ENCODE results near the gene CIT. TPM values are rescaled to one million over a fixed set of nuclear protein-coding genes. Genes with fewer than 3 reads are reported as not detected.

The CIT gene
- total and polyA plus RNA-seq, 10 of the 15 experiments (the other 5 are each of a cell fraction or from before 2014, with no cell fraction given), result 1.0 to 38.2 (median 14.9) TPM

DNA sequence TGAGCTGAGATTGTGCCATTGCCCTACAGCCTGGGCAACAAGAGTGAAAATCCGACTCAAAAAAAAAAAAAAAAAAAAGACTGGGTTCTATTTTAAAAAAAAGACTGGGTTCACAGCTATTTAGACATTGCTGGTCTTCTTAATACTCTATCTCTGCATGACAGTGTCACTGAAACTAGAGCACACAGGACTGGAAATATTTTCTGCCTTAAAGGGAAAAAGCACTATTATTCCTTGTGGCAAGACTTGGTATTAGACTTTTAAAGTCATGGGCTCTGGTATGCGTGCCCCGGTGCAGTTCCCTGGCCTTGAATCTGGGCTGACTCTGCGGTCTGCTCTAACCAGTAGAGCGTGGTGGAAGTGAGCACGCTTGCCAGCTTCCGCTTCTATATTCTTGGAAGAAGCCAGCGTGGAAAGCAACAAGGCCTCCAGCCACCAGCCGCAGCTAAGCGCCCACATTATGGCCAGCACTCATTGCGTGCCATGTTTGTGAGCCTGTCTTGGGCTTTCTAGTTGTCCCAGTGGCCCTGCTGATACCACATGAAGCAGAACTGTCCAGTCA lies 177.8 kb downstream of the CIT start:
- Histone ChIP-seq H3K4me2 (ENCODE audit: control insufficient read depth, insufficient read depth) (no peak overlapping the region), H3K36me3 (ENCODE audit: control insufficient read depth in 2 of 2, insufficient read depth in 2 of 2, low read length in 1 of 2) (peaks cover 6 to 11% of the 10 kb centered on the region in 2 experiments), H3K27ac (ENCODE audit: control insufficient read depth, insufficient read depth) (no peak overlapping the region), H3K4me1 (ENCODE audit: control insufficient read depth, insufficient read depth, low read length) (no peaks in the 10 kb centered on the region), H3K79me2 (ENCODE audit: control insufficient read depth, insufficient read depth, low read length) (no peaks in the 10 kb centered on the region), H2AFZ (ENCODE audit: control insufficient read depth, low read depth, low read length) (no peak overlapping the region), H3K27me3 (replicated peaks in 1 of 2; ENCODE audit: control insufficient read depth in 2 of 2, insufficient read depth in 2 of 2, low read length in 1 of 2) (no peaks in the 10 kb centered on the region), H4K20me1 (ENCODE audit: control insufficient read depth, insufficient read depth) (no peaks in the 10 kb centered on the region), H3K9me3 (replicated peaks; ENCODE audit: control insufficient read depth, insufficient read depth, low read length) (no peaks in the 10 kb centered on the region), H3K9ac (ENCODE audit: control insufficient read depth, insufficient read depth, low read length) (no peak overlapping the region), H3K4me3 (no peak overlapping the region)
- no TSS peak for BruUV-seq (replicated peaks)
- FAIRE-seq, result no peak
- ATAC-seq, result no peak
- intact Hi-C loops (cut with micrococcal nuclease; ENCODE audit: unreplicated experiment), result loop anchor here (10.0 kb wide), 1 partner anchor 206 kb away; no protein-coding TSS in a partner anchor
- DNase-seq (ENCODE audit: low read depth, low spot score), result no peak
- ChIA-PET SMC1A (ENCODE audit: uncharacterized antibody, unreplicated experiment) (interaction anchor here (0.8 to 1.4 kb wide), 2 partner anchors 10 to 17 kb away, joined by 3 read pairs; no protein-coding TSS in a partner anchor), RAD21 (ENCODE audit: unreplicated experiment) (no interaction called here), CTCF (interaction anchor here (0.6 kb wide), 1 partner anchor 12 kb away, joined by 4 read pairs; no protein-coding TSS in a partner anchor), POLR2A (no interaction called here)
- in situ Hi-C loops (cut with MboI), result no loop called here
- over 99% methylated on average over 10 of the region's 11 CpGs for WGBS (ENCODE audit: insufficient coverage, insufficient replicate concordance, low lambda C conversion rate, missing lambda C conversion rate)
- no peak for TF ChIP-seq TARDBP (IDR thresholded peaks at IDR 0.05; ENCODE audit: borderline replicate concordance)
- TF ChIP-seq RAD21 (IDR thresholded peaks at IDR 0.05; ENCODE audit: insufficient read depth, low read depth, low read length), result no peak
- TF ChIP-seq DPF2 (IDR thresholded peaks at IDR 0.05), result no peak
- TF ChIP-seq, protein P1, sequence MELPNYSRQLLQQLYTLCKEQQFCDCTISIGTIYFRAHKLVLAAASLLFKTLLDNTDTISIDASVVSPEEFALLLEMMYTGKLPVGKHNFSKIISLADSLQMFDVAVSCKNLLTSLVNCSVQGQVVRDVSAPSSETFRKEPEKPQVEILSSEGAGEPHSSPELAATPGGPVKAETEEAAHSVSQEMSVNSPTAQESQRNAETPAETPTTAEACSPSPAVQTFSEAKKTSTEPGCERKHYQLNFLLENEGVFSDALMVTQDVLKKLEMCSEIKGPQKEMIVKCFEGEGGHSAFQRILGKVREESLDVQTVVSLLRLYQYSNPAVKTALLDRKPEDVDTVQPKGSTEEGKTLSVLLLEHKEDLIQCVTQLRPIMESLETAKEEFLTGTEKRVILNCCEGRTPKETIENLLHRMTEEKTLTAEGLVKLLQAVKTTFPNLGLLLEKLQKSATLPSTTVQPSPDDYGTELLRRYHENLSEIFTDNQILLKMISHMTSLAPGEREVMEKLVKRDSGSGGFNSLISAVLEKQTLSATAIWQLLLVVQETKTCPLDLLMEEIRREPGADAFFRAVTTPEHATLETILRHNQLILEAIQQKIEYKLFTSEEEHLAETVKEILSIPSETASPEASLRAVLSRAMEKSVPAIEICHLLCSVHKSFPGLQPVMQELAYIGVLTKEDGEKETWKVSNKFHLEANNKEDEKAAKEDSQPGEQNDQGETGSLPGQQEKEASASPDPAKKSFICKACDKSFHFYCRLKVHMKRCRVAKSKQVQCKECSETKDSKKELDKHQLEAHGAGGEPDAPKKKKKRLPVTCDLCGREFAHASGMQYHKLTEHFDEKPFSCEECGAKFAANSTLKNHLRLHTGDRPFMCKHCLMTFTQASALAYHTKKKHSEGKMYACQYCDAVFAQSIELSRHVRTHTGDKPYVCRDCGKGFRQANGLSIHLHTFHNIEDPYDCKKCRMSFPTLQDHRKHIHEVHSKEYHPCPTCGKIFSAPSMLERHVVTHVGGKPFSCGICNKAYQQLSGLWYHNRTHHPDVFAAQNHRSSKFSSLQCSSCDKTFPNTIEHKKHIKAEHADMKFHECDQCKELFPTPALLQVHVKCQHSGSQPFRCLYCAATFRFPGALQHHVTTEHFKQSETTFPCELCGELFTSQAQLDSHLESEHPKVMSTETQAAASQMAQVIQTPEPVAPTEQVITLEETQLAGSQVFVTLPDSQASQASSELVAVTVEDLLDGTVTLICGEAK (IDR thresholded peaks at IDR 0.05; ENCODE audit: borderline replicate concordance), result no peak
- TF ChIP-seq KLF5 (IDR thresholded peaks at IDR 0.05; ENCODE audit: partially characterized antibody), result no peak
- TF ChIP-seq POU2F2 (IDR thresholded peaks at IDR 0.05; ENCODE audit: borderline replicate concordance, low read depth, low read length), result no peak
- no peak for TF ChIP-seq ZNF622 (IDR thresholded peaks at IDR 0.05)
- TF ChIP-seq NBN (IDR thresholded peaks at IDR 0.05), result no peak
- TF ChIP-seq SUPT20H (IDR thresholded peaks at IDR 0.05; ENCODE audit: borderline replicate concordance, control insufficient read depth, low read depth, low read length), result no peak
- no peak for TF ChIP-seq NR2F1 (conservative IDR thresholded peaks at IDR 0.05)
- no peak for TF ChIP-seq FOS (IDR thresholded peaks at IDR 0.05; ENCODE audit: borderline replicate concordance, extremely low read depth, insufficient read length)
- TF ChIP-seq, protein P2, sequence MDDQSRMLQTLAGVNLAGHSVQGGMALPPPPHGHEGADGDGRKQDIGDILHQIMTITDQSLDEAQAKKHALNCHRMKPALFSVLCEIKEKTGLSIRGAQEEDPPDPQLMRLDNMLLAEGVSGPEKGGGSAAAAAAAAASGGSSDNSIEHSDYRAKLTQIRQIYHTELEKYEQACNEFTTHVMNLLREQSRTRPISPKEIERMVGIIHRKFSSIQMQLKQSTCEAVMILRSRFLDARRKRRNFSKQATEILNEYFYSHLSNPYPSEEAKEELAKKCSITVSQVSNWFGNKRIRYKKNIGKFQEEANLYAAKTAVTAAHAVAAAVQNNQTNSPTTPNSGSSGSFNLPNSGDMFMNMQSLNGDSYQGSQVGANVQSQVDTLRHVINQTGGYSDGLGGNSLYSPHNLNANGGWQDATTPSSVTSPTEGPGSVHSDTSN (IDR thresholded peaks at IDR 0.05; ENCODE audit: insufficient replicate concordance, low read depth, low read length), result no peak
- TF ChIP-seq ZNF24 (IDR thresholded peaks at IDR 0.05), result no peak
